HepG2 (cell line): ENCODE measurements around the gene UPK1A. TPM values are rescaled to one million over a fixed set of nuclear protein-coding genes. Genes with fewer than 3 reads are reported as not detected.
A peak's percentile ranks its signal among the peaks of the same experiment; 100 is the strongest.

Experiments used
- CBX1 ChIP-seq: IDR thresholded peaks from one replicate; pipeline ENCODE4 v1.6.1; 2016; ENCODE audit warnings: antibody characterized with exemption, low read depth
- CENPX ChIP-seq: sonication (generic); formaldehyde crosslinking; IDR thresholded peaks from 2 replicates; pipeline ENCODE4 v1.9.0; 2021; ENCODE audit warnings: mild to moderate bottlenecking, missing genetic modification reagents, moderate library complexity
- ELF4 ChIP-seq: sonication (generic); formaldehyde crosslinking; IDR thresholded peaks from 2 replicates; pipeline ENCODE4 v1.5.0; 2020; ENCODE audit warnings: missing genetic modification reagents, mild to moderate bottlenecking, moderate library complexity, borderline replicate concordance
- FOXO4 ChIP-seq: sonication (generic); formaldehyde crosslinking; conservative IDR thresholded peaks from 2 replicates; pipeline ENCODE4 v1.8.1; 2023; ENCODE audit warnings: missing genetic modification reagents
- HIVEP1 ChIP-seq: sonication (generic); formaldehyde crosslinking; IDR thresholded peaks from 2 replicates; pipeline ENCODE4 v1.4.0; 2020; ENCODE audit warnings: mild to moderate bottlenecking, missing genetic modification reagents
- KLF15 ChIP-seq: sonication (generic); formaldehyde crosslinking; IDR thresholded peaks from 2 replicates; pipeline ENCODE4 v1.8.1; 2023; ENCODE audit warnings: borderline replicate concordance, mild to moderate bottlenecking, inconsistent platforms, missing genetic modification reagents, mixed read lengths
- KMT2A ChIP-seq: sonication (generic); formaldehyde crosslinking; IDR thresholded peaks from 2 replicates; pipeline ENCODE4 v1.4.0; 2020; ENCODE audit warnings: missing genetic modification reagents
- MIER3 ChIP-seq: IDR thresholded peaks from 2 replicates; pipeline ENCODE4 v1.6.1; 2016; ENCODE audit warnings: missing compliant biosample characterization, borderline replicate concordance
- NCOA5 ChIP-seq: sonication (generic); formaldehyde crosslinking; IDR thresholded peaks from 2 replicates; pipeline ENCODE4 v1.4.0; 2020; ENCODE audit warnings: missing genetic modification reagents
- RELA ChIP-seq: sonication (generic); formaldehyde crosslinking; IDR thresholded peaks from 2 replicates; pipeline ENCODE4 v1.4.0; 2020; ENCODE audit warnings: missing genetic modification reagents
- SOX13 ChIP-seq, 3 experiments: fragments of 450-650 bp in 1 of 3; sonication (generic) in 1 of 3; formaldehyde crosslinking in 1 of 3; IDR thresholded peaks in 2 of 3; conservative IDR thresholded peaks in 1 of 3; 2 replicates each; pipeline versions ENCODE4 v1.5.0 to v1.6.1; 2016 to 2020; ENCODE audit warnings: antibody characterized with exemption in 1 of 3, mild to moderate bottlenecking in 1 of 3, missing compliant biosample characterization in 1 of 3, missing genetic modification reagents in 1 of 3, moderate library complexity in 1 of 3
- TRIM22 ChIP-seq: fragments of 450-650 bp; IDR thresholded peaks from 2 replicates; pipeline ENCODE4 v1.6.1; 2017
- ZC3H4 ChIP-seq: sonication (generic); formaldehyde crosslinking; IDR thresholded peaks from 2 replicates; pipeline ENCODE4 v1.4.0; 2020; ENCODE audit warnings: missing genetic modification reagents, borderline replicate concordance
- ZFP1 ChIP-seq: IDR thresholded peaks from 2 replicates; pipeline ENCODE4 v1.6.1; 2016
- ZFP41 ChIP-seq: sonication (generic); formaldehyde crosslinking; IDR thresholded peaks from 2 replicates; pipeline ENCODE4 v1.4.0; 2020; ENCODE audit warnings: mild to moderate bottlenecking, missing genetic modification reagents, borderline replicate concordance
- ZNF382 ChIP-seq: sonication (generic); formaldehyde crosslinking; IDR thresholded peaks from 2 replicates; pipeline ENCODE4 v1.5.0; 2020; ENCODE audit warnings: missing genetic modification reagents, mild to moderate bottlenecking, borderline replicate concordance
- ZNF383 ChIP-seq: sonication (generic); formaldehyde crosslinking; IDR thresholded peaks from 2 replicates; pipeline ENCODE4 v1.4.0; 2020; ENCODE audit warnings: missing genetic modification reagents, mild to moderate bottlenecking, borderline replicate concordance
- ZNF460 ChIP-seq: sonication (generic); formaldehyde crosslinking; IDR thresholded peaks from 2 replicates; pipeline ENCODE4 v1.5.1; 2020; ENCODE audit warnings: missing genetic modification reagents, mild to moderate bottlenecking, borderline replicate concordance
- ZNF501 ChIP-seq: sonication (generic); formaldehyde crosslinking; IDR thresholded peaks from 2 replicates; pipeline ENCODE4 v1.5.1; 2020; ENCODE audit warnings: mild to moderate bottlenecking, moderate library complexity, missing genetic modification reagents
- ZNF569 ChIP-seq: sonication (generic); formaldehyde crosslinking; IDR thresholded peaks from 2 replicates; pipeline ENCODE4 v1.5.0; 2020; ENCODE audit warnings: mild to moderate bottlenecking, missing genetic modification reagents, moderate library complexity, borderline replicate concordance
- ZNF704 ChIP-seq: sonication (generic); formaldehyde crosslinking; IDR thresholded peaks from 2 replicates; pipeline ENCODE4 v1.8.1; 2023; ENCODE audit warnings: mild to moderate bottlenecking, inconsistent platforms, moderate library complexity, missing genetic modification reagents, borderline replicate concordance
- ZSCAN30 ChIP-seq: sonication (generic); formaldehyde crosslinking; IDR thresholded peaks from 2 replicates; pipeline ENCODE4 v1.5.0; 2020; ENCODE audit warnings: mild to moderate bottlenecking, missing genetic modification reagents
- polyA plus RNA-seq, 8 experiments: library from polyadenylated mRNA; depleted of rRNA in 3 of 8; stranded (reverse) in 7 of 8; unstranded in 1 of 8; fragments of >200 nt; fragmentation: Illumina TruSeq in 4 of 8; extraction: Trizol in 4 of 8; gene quantifications; 2 replicates each; pipeline versions ENCODE4 v1.2.1 to v1.2.3, GENCODE V29; 2011 to 2016; ENCODE audit warnings: low read depth in 4 of 8, missing spikeins in 1 of 8, mixed read lengths in 1 of 8; ENCODE audit not compliant: insufficient read depth in 1 of 8
- total RNA-seq, 5 experiments: library from RNA; depleted of rRNA; stranded (reverse); fragments of >200 nt; fragmentation: Illumina TruSeq; extraction: Trizol; gene quantifications; 2 replicates each; pipeline ENCODE4 v1.2.3, GENCODE V29; 2016; ENCODE audit warnings: low read depth in 1 of 5
- TF ChIP-seq, protein P1 (sequence below): sonication (generic); formaldehyde crosslinking; IDR thresholded peaks from 2 replicates; pipeline ENCODE4 v1.5.0; 2020; ENCODE audit warnings: mild to moderate bottlenecking, missing genetic modification reagents, borderline replicate concordance

Gene UPK1A
- total and polyA plus RNA-seq, 2 of the 13 experiments (the other 11 are each of a cell fraction or from before 2014, with no cell fraction given), result 2.9 TPM; not detected in 1

GRCh38 chr19:35716801-35717664, 50.7 kb downstream of the UPK1A start (continued):
- TF ChIP-seq TRIM22 (no peak), MIER3 (CRISPR knock-in tag) (no peak; the same call in 1 of the 2 replicates), ZC3H4 (CRISPR knock-in tag) (no peak), NCOA5 (no peak), ZNF569 (CRISPR knock-in tag) (no peak), ZSCAN30 (CRISPR knock-in tag) (no peak), ELF4 (peak; percentile 63; the same call in 1 of the 2 replicates), ZNF501 (CRISPR knock-in tag) (peak; percentile 86), SOX13 (IDR thresholded peaks at IDR 0.05) (no peak), SOX13 (CRISPR knock-in tag; conservative IDR thresholded peaks at IDR 0.05 in 1 of 2, IDR thresholded peaks at IDR 0.05 in 1 of 2) (no peak; a peak in 1 of 4 replicates), ZNF460 (CRISPR knock-in tag) (no peak), ZFP41 (CRISPR knock-in tag) (no peak), KMT2A (peak; percentile 30), ZNF382 (no peak), FOXO4 (CRISPR knock-in tag) (no peak), CBX1 (no peak), ZNF383 (CRISPR knock-in tag) (peak; percentile 82; the same call in 1 of the 2 replicates), KLF15 (CRISPR knock-in tag) (no peak), HIVEP1 (CRISPR knock-in tag) (no peak; the same call in 1 of the 2 replicates), ZFP1 (CRISPR knock-in tag) (no peak), ZNF704 (no peak; the same call in 1 of the 2 replicates), RELA (CRISPR knock-in tag) (no peak; the same call in 1 of the 2 replicates), CENPX (CRISPR knock-in tag) (no peak)
- TF ChIP-seq, protein P1, sequence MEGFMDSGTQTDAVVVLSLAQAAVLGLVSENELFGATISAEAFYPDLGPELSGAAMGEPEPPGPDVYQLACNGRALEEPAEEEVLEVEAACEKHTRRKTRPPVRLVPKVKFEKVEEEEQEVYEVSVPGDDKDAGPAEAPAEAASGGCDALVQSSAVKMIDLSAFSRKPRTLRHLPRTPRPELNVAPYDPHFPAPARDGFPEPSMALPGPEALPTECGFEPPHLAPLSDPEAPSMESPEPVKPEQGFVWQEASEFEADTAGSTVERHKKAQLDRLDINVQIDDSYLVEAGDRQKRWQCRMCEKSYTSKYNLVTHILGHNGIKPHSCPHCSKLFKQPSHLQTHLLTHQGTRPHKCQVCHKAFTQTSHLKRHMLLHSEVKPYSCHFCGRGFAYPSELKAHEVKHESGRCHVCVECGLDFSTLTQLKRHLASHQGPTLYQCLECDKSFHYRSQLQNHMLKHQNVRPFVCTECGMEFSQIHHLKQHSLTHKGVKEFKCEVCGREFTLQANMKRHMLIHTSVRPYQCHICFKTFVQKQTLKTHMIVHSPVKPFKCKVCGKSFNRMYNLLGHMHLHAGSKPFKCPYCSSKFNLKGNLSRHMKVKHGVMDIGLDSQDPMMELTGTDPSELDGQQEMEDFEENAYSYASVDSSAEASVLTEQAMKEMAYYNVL, result peak; percentile 57
